Measurements from ENCODE around the gene SFN.
"Not testable (repeated sequence)": the region's sequence is repeated elsewhere in the genome, so short reads cannot be mapped to it uniquely, and the experiment has no call there.

Gene SFN

DNA sequence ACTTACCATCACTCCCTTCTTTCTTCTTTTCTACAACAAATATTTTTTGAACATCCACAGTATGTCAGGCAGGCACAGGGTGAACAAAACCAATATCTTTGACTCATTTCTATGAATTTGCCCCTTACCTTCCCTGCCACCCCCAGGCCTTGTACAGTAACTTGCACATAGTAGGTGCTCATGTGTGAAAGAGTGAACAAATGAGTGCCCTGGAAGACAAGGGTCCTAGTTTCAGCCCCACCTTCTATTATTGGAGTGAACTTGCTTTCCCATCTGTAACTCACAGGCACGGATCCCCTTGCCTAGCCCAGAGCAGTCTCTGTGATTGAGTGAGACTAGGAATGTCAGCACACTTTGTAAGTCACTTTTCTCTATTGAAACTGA is 23.6 kb upstream of the SFN start:
- no peak for DNase-seq (ENCODE audit: low spot score)

DNA sequence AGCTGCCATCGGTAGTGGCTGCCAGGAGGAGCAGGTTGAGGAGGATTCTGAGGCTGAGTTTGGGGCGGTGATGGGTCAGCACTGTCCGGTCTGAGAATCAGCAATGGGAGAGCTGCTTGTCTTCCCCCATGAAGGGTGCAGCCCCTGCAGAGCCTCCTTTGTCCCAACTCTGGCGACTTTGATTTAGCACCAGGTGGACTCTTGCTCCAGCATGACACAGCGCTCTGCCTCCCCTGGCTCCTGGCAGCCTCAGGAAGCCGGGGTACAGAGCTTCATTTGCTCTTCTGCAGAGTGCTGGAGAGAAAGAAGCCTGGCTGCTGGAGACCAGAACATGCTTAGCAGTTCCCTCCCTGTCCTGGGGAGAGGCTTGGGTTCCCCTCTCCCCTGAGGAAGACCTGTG is 23.2 kb upstream of the SFN start:
- no peak for DNase-seq (ENCODE audit: low spot score)

DNA sequence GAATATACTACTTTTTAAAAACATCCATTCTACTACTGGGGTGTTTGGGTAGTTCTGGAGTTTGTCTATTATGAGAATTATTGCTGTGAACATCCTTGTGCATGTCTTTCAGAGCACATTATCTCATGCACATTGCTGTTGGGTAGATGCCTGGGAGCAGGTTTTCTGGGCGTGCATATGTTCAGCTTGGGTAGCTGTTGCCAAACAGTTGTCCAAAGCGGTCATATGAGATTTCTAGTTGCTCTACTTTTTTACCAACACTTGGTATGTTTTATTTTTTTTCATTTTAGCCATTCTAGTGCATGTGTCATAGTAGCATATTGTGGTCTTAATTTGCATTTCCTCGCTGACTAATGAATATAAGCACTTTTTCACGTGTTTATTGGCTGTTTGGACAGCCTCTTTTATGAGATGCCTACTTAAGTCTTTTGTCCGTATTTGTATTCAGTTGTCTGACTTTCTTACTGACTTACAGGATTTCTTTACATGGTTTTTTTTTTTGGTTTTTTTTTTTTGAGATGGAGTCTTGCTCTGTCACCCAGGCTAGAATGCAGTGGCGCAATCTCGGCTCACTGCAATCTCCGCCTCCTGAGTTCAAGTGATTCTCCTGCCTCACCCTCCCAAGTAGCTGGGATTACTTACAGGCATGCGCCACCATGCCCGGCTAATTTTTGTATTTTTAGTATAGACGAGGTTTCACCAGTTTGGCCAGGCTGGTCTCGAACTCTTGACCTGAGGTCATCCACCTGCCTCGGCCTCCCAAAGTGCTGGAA is 18.3 kb upstream of the SFN start:
- DNase-seq (ENCODE audit: low spot score) = no peak

DNA sequence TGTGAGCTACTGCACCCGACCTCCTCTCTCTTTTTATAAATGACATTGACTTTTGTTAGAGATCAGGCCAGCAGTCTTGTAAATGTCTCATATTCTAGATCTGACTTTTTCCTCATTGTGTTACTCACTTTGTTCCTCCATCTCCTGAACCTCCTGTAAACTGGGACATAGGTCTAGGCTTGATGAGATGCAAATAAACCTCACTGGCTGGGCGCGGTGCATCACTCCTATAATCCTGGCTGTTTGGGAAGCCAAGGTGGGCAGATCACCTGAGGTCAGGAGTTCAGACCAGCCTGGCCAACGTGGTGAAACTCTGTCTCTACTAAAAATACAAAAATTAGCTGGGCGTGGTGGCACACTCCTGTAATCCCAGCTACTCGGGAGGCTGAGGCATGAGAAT is 15.1 kb upstream of the SFN start:
- not testable (repeated sequence) for DNase-seq (ENCODE audit: low spot score)

DNA sequence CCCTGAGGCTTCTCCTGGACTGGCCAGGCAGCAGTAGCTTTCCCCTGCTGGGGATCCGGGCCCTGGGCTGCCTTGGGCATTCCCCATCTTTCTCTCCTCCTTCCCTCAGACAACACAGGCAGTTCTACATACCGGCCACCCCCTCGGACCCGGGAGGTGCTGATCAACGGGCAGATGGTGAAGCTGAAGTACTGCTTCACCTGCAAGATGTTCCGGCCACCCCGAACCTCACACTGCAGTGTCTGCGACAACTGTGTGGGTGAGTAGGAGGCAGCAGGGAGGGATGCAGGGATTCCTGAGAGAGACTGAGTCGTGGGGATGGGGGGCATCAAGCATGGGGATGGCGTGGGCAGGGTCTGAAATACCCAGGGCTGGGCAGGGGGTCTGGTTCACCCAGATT is 14.4 kb upstream of the SFN start:
- no peak for DNase-seq (ENCODE audit: low spot score)

DNA sequence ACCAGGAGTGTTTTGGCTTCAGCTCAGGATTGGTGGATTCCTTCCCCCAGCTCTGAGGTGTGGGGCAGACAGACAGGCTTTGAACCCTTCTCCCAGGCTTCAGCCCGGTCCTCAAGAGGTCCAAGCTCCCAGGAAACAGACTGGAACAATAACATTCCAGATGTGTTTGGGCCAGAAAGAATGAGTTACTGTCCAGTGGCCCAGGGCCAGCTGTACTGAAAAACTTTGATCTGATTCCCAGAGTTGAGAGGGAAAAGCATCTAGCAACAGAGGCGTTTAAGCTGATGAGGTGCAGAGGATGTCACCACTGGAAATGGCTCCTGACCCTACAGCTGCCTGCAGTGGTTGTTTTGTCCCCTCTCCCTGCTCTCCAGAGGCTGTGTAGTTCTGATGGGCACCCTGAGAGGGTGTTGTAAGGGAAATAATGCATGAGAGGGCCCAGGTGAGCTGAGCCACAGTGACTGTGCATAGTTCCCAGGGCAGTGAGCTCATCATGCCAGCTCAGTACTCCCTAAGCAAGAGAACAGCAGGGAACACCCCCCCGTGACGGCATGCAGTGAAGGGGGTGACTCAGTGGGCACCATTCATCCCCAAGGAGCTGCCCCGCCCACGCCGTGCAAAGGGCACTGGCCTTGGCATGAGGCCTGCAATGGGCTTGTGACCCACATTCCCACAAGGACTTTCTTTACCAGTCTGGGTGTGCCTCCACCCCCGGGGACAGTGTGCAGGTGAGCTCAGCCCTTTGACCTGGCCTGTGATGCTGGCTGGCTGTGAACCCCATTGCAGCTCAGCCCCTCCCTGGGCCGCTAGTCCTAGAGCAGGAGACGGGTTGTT is 13.8 kb upstream of the SFN start:
- DNase-seq (ENCODE audit: low spot score) = no peak

DNA sequence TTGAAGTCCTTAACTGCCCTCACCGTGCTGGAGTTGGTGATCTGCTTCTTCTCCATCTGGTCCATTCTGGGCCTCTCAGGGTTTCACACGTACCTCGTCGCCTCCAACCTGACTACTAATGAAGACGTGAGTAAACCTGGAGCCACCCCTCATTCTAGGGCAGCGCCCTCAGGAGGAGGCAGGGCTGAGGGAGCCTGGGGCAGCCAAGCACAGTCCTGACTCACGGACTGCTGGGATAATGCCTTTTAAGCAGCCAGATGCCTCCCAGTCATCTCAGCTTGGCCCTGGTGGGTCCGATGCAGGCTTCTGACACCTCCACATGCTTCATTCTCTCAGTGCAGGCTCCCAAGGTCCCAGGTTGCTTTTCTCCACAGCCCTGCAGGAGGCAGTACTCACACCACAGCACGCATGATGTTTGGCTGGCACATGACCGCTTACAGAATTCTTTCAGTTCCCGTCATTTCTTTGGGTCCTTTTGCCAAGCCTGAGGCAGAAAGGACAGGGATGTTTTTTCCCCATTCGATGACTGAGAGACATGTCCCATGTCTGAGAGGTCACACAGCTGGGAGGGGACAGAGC is 11.8 kb upstream of the SFN start:
- DNase-seq (ENCODE audit: low spot score) = no peak

DNA sequence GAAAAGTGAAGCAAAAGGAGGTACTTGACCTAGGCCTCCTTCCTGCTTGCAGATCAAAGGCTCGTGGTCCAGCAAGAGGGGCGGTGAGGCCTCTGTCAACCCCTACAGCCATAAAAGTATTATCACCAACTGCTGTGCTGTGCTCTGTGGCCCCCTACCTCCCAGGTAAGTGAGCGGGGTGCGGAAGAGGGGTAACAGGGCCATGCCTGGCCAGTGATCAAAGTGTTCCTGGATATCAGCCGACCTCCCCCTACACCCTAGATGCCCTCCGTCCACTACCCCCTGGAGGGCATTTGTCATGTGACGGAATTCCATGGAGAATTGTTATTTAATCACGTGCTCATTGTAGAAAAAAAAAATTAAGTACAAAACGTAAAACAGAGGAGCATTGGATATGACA is 10.2 kb upstream of the SFN start:
- DNase-seq (ENCODE audit: low spot score) = no peak

DNA sequence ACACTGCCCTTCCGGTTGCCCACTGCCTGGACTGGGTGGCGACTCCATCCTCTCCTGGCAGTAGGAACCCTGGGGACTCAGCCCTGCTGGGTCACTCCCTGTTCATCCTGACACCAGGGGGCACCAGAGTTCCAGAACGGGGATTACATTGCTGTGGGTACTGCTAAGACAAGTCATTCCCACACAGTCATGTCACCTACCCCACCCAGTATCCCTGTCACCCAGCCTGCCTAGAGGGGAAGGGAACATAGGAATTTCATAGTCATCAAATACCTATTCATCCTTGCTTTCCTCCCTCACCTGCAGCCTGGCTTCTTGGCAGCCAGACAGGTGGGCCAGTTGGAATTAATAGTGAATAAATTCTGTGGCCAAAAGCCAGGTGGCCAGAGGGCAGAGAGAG is 9.8 kb upstream of the SFN start:
- no peak for DNase-seq (ENCODE audit: low spot score)

DNA sequence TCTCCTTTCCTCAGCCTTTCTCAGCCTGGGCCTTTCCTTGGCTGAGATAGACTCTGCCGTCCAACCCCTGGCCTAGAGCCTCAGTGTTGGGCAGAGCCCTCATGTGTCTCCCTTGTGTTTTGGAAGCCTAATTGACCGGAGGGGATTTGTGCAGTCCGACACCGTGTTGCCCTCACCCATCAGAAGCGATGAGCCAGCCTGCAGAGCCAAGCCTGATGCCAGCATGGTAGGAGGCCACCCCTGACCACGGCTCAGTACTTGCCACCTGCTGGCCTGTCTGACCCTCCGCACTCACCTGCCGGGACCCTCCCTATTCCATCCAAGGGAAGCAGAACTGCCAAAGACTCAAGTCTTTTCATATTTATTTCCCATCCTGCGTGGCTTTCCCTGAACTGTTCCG is 9.3 kb upstream of the SFN start:
- no peak for DNase-seq (ENCODE audit: low spot score)

DNA sequence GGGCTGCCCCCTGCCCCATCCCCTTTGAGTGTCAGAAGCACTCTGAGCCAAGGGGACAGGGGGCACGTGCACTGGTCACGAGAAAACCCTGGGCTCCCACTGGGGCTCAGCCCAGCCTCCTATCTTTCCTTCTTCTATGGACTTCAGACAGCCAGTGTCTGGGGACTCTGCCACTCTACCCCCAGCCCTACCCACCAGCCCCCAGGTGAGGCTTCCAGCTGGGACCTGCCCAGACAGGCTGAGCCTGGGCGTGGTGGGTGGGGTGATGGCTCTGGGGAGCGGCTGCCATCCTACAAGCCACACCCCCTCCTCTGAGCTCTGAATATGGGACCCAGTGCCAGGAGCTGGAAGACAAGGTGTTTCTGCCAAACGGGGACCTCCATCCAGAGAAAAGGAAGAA is 8.0 kb upstream of the SFN start:
- no peak for DNase-seq (ENCODE audit: low spot score)

DNA sequence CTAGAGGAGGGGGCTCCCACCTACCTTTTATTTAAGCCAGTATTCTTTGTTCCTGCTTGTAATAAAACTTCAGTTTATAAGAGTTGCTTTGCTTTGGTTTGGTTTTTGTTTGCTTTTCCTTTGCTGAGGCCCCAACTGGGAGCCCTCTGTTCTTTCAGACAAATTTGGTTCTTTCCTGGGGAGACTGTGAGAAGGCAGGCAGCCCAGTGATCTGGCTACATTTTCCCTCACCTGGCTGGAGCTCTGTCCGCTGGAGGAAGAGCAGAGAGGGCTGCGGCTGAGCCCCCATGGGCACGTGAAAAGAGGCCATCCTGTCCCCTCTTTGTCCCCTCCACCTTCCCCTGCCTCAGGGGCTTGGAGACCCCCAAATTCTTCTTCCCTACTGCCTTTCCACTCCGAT is 7.3 kb upstream of the SFN start:
- no peak for DNase-seq (ENCODE audit: low spot score)

DNA sequence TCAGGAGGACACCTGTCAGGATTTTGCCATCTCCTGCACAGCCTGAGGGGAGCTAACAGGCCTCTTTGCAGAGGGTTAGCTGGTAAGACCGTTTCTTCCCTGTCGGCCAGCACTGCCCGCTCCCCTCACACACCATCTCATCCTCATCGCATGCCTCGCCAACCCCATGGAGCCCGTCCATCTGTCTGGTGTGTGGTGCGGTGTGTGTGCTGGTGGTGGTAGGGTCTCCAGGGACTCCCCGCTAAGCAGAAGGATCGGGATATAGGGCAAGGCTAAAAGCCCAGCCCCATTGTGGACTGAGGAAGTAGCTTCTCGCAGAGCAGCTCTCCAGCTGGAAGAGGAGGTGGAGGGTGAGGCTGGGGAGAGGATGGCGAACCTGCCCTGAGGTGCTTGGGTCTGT is 6.8 kb upstream of the SFN start:
- DNase-seq (ENCODE audit: low spot score) = no peak

DNA sequence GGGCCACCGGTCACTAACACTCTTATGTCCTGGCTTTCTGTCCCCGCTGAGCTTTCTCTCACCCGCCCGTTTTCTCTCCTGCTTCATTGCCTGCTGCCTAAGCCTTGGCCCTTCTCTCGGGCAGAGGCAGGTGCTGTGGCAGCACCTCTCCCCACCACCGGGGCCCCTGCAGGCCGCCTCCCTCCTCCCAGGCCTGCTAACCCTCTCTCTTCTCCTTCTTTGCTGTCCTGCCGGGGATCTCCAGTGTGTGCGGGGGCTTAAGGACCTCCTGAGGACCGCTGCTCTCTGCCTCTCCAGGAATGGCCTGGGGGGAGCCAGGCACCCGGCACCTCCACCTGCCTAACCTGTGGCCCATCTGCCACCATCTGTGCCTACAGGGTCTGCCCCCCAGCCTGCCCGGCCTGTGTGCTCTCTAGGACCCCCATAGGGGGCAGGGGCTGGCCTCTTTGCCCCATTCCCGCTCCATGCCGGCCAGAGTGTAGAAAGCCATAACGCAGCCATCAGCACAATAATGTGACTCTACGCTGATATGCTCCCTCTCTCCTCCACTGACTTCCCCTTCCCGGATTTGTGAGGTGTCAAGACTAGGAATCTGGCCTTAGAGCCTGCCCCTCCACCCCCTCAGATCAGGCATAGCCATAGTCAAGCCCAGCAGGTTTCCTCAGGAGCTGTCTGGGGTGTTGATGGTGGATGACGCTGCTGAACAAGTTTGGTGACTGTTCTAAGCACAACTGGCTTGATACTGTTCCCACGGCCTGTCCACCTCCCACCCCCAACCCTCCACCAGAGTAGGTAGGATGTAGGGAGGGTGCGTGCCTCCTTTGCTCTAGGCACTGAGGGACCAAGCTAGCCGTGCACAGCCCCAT is 6.1 kb upstream of the SFN start:
- no peak for DNase-seq (ENCODE audit: low spot score)

DNA sequence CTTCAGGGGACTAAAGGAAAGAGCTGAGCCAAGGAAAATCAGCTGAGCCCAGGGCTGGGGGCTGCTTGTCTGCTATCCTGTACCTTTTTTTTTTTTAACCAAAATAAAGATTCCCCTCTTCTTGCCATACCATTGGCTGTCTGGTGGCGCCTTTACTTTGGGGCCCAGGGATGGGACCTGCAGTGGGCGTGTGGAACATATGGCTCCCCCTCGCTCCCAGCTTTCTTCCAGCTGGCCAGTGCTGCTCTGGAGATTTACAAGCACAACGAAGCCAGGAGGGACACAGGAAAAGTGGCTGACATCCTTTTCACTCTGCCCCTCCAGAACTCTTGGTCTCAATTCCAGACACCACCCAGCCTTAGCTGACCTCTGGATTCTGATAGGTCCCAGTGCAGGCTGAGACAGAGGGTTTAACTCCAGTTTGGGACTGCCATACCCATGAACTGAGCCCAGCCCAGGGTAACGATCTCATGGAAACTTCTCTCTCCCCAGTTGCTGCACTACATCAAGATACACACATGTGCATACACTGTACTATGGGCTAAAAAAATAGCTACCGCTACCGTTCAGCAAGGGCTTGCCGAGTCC is 5.4 kb upstream of the SFN start:
- DNase-seq (ENCODE audit: low spot score) = no peak

DNA sequence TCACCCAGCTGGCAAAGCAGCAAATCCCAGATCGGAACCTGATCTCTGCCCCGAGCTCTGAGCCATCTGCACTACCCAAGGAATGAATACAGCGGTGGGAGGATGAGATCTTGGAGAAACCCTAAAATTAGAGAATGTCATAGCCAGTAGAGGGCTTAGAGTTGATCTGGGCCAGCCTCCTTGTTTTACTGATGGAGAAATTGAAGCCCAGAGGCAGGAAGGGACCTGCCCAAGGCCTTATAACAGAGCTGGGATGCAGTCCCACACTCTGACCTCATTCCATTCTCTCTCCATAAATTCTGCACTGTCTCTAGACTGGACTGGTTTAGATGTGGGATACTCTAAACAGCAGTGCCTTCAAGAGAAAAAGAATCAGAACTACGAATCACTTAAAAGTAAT is 4.8 kb upstream of the SFN start:
- no peak for DNase-seq (ENCODE audit: low spot score)

DNA sequence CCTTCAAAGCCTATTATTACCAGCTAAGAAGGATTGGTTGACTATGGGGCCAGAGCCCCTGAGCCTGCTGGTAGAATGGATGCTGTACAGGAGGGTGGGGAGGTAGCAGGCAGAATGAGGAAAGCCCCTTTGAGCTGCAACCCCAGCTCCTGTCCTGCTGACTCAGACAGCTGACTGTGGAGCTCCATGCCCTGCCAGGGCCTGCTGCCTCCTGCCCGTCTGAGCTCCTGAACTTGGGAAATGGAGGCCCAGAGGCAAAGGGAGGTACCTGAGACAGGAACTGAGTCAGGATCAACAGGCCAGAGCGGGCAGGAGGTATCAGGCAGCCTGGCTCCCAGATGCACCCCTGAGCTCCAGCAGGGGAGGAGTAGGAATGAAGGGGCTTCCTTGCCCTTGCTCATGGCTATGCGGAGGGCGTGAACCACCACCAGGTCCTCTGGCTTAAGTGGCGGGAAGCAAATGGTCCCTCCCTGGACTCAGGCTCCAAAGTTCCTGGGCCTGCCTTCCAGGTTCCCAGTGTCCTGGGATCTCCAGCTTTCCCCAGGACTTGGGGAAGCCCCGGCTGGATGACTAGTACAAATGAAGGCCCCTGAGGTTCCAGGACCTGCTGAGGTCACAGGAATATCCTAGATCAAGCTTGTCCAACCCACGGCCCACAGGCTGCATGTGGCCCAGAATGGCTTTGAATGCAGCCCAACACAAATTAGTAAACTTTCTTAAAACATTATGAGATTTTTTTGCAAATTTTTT is 3.9 kb upstream of the SFN start:
- DNase-seq (ENCODE audit: low spot score) = no peak

DNA sequence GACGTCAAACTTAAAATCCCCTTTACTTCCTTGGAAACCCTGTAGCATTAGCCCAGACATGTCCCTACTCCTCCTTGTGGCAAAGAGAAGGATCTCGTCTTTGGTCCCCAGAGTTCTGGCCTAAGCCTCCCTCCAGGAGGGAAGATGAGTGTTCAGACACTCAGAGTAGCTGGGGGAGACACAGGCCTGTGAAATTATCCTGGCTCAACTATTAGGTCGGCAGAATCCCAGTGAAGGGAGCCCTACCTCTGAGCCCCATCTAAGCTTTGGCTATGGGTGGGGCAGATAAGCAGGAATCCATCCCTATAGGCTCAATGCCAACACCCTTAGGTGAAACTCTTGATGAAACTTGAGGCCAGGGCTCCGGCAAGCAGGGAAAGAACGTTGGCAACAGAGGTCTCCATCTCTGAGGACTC is 1.7 kb upstream of the SFN start:
- DNase-seq (ENCODE audit: low spot score) = no peak

DNA sequence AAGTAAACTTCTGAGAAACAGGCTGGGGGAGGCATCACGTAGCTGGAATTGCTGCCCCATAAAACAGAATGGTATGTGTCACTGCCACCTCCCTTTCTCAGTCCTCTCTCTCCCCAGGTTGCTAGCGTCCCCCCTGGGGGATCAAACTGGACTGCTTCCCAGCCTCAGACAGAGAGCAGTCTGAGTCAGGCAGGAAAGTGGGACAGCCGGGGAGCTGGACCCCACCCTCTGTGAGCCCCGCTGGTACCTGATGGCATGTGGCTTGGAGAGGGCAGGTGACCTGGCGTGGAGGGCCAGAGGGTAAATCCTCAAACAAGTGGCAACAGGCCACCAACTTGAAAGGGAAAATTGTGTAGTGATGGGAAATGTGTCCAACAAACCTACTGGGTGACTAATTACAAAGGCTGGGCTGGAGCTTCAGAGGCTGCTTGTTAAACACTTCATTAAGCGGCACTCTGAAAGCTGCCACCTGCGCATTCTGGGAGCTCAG is 1.0 kb upstream of the SFN start:
- DNase-seq (ENCODE audit: low spot score) = no peak

DNA sequence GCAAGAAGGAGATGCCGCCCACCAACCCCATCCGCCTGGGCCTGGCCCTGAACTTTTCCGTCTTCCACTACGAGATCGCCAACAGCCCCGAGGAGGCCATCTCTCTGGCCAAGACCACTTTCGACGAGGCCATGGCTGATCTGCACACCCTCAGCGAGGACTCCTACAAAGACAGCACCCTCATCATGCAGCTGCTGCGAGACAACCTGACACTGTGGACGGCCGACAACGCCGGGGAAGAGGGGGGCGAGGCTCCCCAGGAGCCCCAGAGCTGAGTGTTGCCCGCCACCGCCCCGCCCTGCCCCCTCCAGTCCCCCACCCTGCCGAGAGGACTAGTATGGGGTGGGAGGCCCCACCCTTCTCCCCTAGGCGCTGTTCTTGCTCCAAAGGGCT is 732 bp downstream of the SFN start:
- no peak for DNase-seq (ENCODE audit: low spot score)

All from left forelimb (tissue), 1 donor.